ENCODE data around the gene MAF. TPM values are rescaled to one million over a fixed set of nuclear protein-coding genes. Genes with fewer than 3 reads are reported as not detected.

MAF gene
- total RNA-seq, result 27.2 TPM

- ATAC-seq, result peak; percentile 93
Observed at GRCh38 chr16:79600638-79601091, at the start of gene MAF. TSS of gene MAF (minus strand) at chr16:79600737. CDS start at chr16:79599902, 835 bp downstream.

- no peak for ATAC-seq
Observed at GRCh38 chr16:79648826-79649225, 48.3 kb upstream of the MAF start.

- no peak for ATAC-seq
Observed at GRCh38 chr16:79647586-79647985, 47.0 kb upstream of the MAF start.

- ATAC-seq, result no peak
Observed at GRCh38 chr16:79645701-79646100, 45.2 kb upstream of the MAF start.

GRCh38 chr16:79644971-79645667 lies 44.6 kb upstream of the MAF start:
- no peak for ATAC-seq

- ATAC-seq, result no peak
Observed at GRCh38 chr16:79642652-79643051, 42.1 kb upstream of the MAF start.

- ATAC-seq, result peak; percentile 52
Observed at GRCh38 chr16:79640513-79641360, 40.2 kb upstream of the MAF start.

- ATAC-seq, result peak; percentile 89
Observed at GRCh38 chr16:79639576-79640311, 39.2 kb upstream of the MAF start.

- ATAC-seq, result no peak
Observed at GRCh38 chr16:79638386-79638785, 37.8 kb upstream of the MAF start.

- peak; percentile 80 for ATAC-seq
Observed at GRCh38 chr16:79635488-79635887, 35.0 kb upstream of the MAF start.

- no peak for ATAC-seq
Observed at GRCh38 chr16:79634298-79634697, 33.8 kb upstream of the MAF start.

- no peak for ATAC-seq
Observed at GRCh38 chr16:79632289-79632688, 31.8 kb upstream of the MAF start.

GRCh38 chr16:79628988-79629387 lies 28.5 kb upstream of the MAF start:
- ATAC-seq, result no peak

GRCh38 chr16:79628501-79628975 lies 28.0 kb upstream of the MAF start:
- no peak for ATAC-seq

- ATAC-seq, result no peak
Observed at GRCh38 chr16:79627092-79627491, 26.6 kb upstream of the MAF start.

- no peak for ATAC-seq
Observed at GRCh38 chr16:79625738-79626137, 25.2 kb upstream of the MAF start.

- ATAC-seq, result no peak
Observed at GRCh38 chr16:79623824-79624223, 23.3 kb upstream of the MAF start.

GRCh38 chr16:79623062-79623461 lies 22.5 kb upstream of the MAF start:
- ATAC-seq, result no peak

GRCh38 chr16:79621027-79621426 lies 20.5 kb upstream of the MAF start:
- no peak for ATAC-seq

- no peak for ATAC-seq
Observed at GRCh38 chr16:79618692-79619050, 18.1 kb upstream of the MAF start.

- no peak for ATAC-seq
Observed at GRCh38 chr16:79618041-79618691, 17.6 kb upstream of the MAF start.

- ATAC-seq, result no peak
Observed at GRCh38 chr16:79613009-79613408, 12.5 kb upstream of the MAF start.

GRCh38 chr16:79612207-79612606 lies 11.7 kb upstream of the MAF start:
- no peak for ATAC-seq

All from esophagus mucosa (tissue), 1 donor.